Epithelial cell of esophagus (primary cell): Measurements from ENCODE around the gene IRAK2.

Experiments used
- DNase-seq: peaks from one replicate; pipeline ENCODE4 v3.0.0; 2010; ENCODE audit warnings: low read depth
- H3K4me3 ChIP-seq: 2 replicates; pipeline ENCODE4 v1.5.1; 2011; ENCODE audit warnings: mild to moderate bottlenecking, low read length, control low read depth
- CTCF ChIP-seq: IDR thresholded peaks from 2 replicates; pipeline ENCODE4 v1.5.1; 2011; ENCODE audit warnings: low read depth, mild to moderate bottlenecking, low read length, control low read depth, inconsistent platforms; ENCODE audit not compliant: insufficient read depth; ENCODE audit errors: missing control alignments

Gene IRAK2

GRCh38 chr3:10229576-10229975 is 64.9 kb downstream of the IRAK2 start:
- TF ChIP-seq CTCF: no peak

GRCh38 chr3:10232137-10232536 is 67.4 kb downstream of the IRAK2 start:
- H3K4me3 ChIP-seq: no peak overlapping the region
- DNase-seq: no peak
- no peak for TF ChIP-seq CTCF

More at GRCh38 chr3:10229576-10229975, 64.9 kb downstream of the IRAK2 start:
- DNase-seq: no peak
- no peak overlapping the region for H3K4me3 ChIP-seq

GRCh38 chr3:10233988-10234387 is 69.3 kb downstream of the IRAK2 start:
- no peak overlapping the region for H3K4me3 ChIP-seq
- no peak for TF ChIP-seq CTCF
- no peak for DNase-seq

- no peak for TF ChIP-seq CTCF
- no peak for DNase-seq
- H3K4me3 ChIP-seq: no peak overlapping the region
These were observed 70.0 kb downstream of the IRAK2 start for GRCh38 chr3:10234526-10235230.

GRCh38 chr3:10235551-10235950 is 70.8 kb downstream of the IRAK2 start:
- no peak for TF ChIP-seq CTCF
- DNase-seq: no peak
- no peak overlapping the region for H3K4me3 ChIP-seq

GRCh38 chr3:10238345-10239183 is 73.8 kb downstream of the IRAK2 start:
- no peak for DNase-seq
- H3K4me3 ChIP-seq: no peak overlapping the region
- TF ChIP-seq CTCF: no peak
